Gastroesophageal sphincter (tissue), 4 donors: ENCODE results near the gene RNF213. TPM values are rescaled to one million over a fixed set of nuclear protein-coding genes. Genes with fewer than 3 reads are reported as not detected.

Experiments
- ATAC-seq: fragments of 150-250 bp; one replicate; pipeline ENCODE4 v1.9.1; 2016; ENCODE audit warnings: mild to moderate bottlenecking, moderate library complexity
- H3K27ac ChIP-seq, 4 donors: fragments of 200-600 bp; sonication (generic) in 3 of 4; 1 replicate in 3 of 4; 2 replicates in 1 of 4; pipeline ENCODE4 v1.5.1; 2016 to 2019
- H3K27me3 ChIP-seq: fragments of 200-600 bp; sonication (generic); one replicate; pipeline ENCODE4 v1.5.1; 2019
- H3K36me3 ChIP-seq, 2 donors: fragments of 200-600 bp; sonication (generic); one replicate each; pipeline ENCODE4 v1.5.1; 2019; ENCODE audit warnings: control low read depth in 1 of 2
- H3K4me1 ChIP-seq, 3 donors: fragments of 200-600 bp; sonication (generic); 1 replicate in 2 of 3; 2 replicates in 1 of 3; pipeline ENCODE4 v1.5.1; 2016 to 2019; ENCODE audit warnings: control low read depth in 2 of 3
- H3K4me3 ChIP-seq, 2 donors: fragments of 200-600 bp; sonication (generic); one replicate each; pipeline ENCODE4 v1.5.1; 2019; ENCODE audit warnings: mild to moderate bottlenecking in 1 of 2, moderate library complexity in 1 of 2
- H3K9me3 ChIP-seq, 3 donors: fragments of 200-600 bp; sonication (generic); one replicate each; pipeline ENCODE4 v1.5.1; 2017 to 2019; ENCODE audit warnings: control low read depth in 2 of 3
- CTCF ChIP-seq, 4 experiments: fragments of 200-600 bp in 2 of 4; fragments of 450-650 bp in 2 of 4; sonication (generic) in 1 of 4; IDR thresholded peaks; one replicate each; pipeline ENCODE4 v1.5.1; 2017 to 2019; ENCODE audit warnings: antibody characterized with exemption in 4 of 4, mild to moderate bottlenecking in 2 of 4, moderate library complexity in 2 of 4
- EP300 ChIP-seq: sonication (generic); formaldehyde crosslinking; IDR thresholded peaks from one replicate; pipeline ENCODE4 v1.6.1; 2017; ENCODE audit warnings: antibody characterized with exemption, mild to moderate bottlenecking
- POLR2A ChIP-seq, 2 donors: fragments of 450-650 bp; IDR thresholded peaks; one replicate each; pipeline ENCODE4 v1.6.1; 2017; ENCODE audit warnings: antibody characterized with exemption in 2 of 2, mild to moderate bottlenecking in 2 of 2, moderate library complexity in 1 of 2
- POLR2AphosphoS5 ChIP-seq: sonication (generic); formaldehyde crosslinking; IDR thresholded peaks from one replicate; pipeline ENCODE4 v1.6.1; 2017; ENCODE audit warnings: antibody characterized with exemption
- WGBS, 2 donors: methylation state at CpG; one replicate each; pipeline ENCODE4 v1.1.5; 2018; ENCODE audit warnings: low coverage in 1 of 2; 5-methylcytosine and 5-hydroxymethylcytosine counted together
- total RNA-seq, 4 donors: library from RNA; depleted of rRNA; stranded (reverse); fragments of >200 nt; gene quantifications; one replicate each; pipeline ENCODE4 v1.1.0, GENCODE V29; 2016

The RNF213 gene
- total RNA-seq, 4 donors from 2014 or later: 59.2 to 87.6 (median 67.8) TPM

GRCh38 chr17:80362428-80363119 lies 101.9 kb downstream of the RNF213 start:
- Histone ChIP-seq H3K4me3 (no peak overlapping the region), H3K27ac (peak overlapping the region in 2 of 4 donors; percentile 17 to 24), H3K27me3 (no peaks in the 10 kb centered on the region), H3K36me3 (peaks cover 0 to 100% of the 10 kb centered on the region in 2 donors), H3K4me1 (peaks cover 0 to 13% (median 0%) of the 10 kb centered on the region in 3 donors), H3K9me3 (no peaks in the 10 kb centered on the region)
- 64 to 66% methylated on average over 18 of the region's 18 CpGs for WGBS, 2 donors
- no peak for TF ChIP-seq POLR2AphosphoS5
- TF ChIP-seq CTCF (IDR thresholded peaks at IDR 0.05): no peak
- no peak for TF ChIP-seq EP300
- TF ChIP-seq POLR2A (IDR thresholded peaks at IDR 0.05): no peak
- ATAC-seq: no peak

- Histone ChIP-seq H3K4me1 (peaks cover 0 to 13% (median 0%) of the 10 kb centered on the region in 3 donors), H3K9me3 (no peaks in the 10 kb centered on the region), H3K36me3 (peaks cover 0 to 100% of the 10 kb centered on the region in 2 donors), H3K27me3 (no peaks in the 10 kb centered on the region), H3K27ac (peak overlapping the region in 2 of 4 donors; percentile 17 to 24), H3K4me3 (no peak overlapping the region)
- WGBS, 2 donors: 73 to 87% methylated on average over 6 to 7 of the region's 12 CpGs
- no peak for ATAC-seq
- TF ChIP-seq POLR2A (IDR thresholded peaks at IDR 0.05) (no peak), CTCF (IDR thresholded peaks at IDR 0.05) (no peak), POLR2AphosphoS5 (no peak)
These were observed 102.5 kb downstream of the RNF213 start for GRCh38 chr17:80363120-80363515.

- Histone ChIP-seq H3K4me3 (no peak overlapping the region), H3K9me3 (no peaks in the 10 kb centered on the region), H3K27me3 (no peaks in the 10 kb centered on the region), H3K36me3 (peaks cover 0 to 100% of the 10 kb centered on the region in 2 donors), H3K27ac (peak overlapping the region in 1 of 4 donors; percentile 17), H3K4me1 (peaks cover 0 to 13% (median 0%) of the 10 kb centered on the region in 3 donors)
- 90% methylated on average over 12 of the region's 28 CpGs; no CpG with 5 or more reads in 1 of the 2 donors for WGBS, 2 donors
- ATAC-seq: no peak
- TF ChIP-seq POLR2AphosphoS5 (no peak), POLR2A (IDR thresholded peaks at IDR 0.05) (no peak), EP300 (no peak), CTCF (IDR thresholded peaks at IDR 0.05) (no peak)
These were observed 103.0 kb downstream of the RNF213 start for GRCh38 chr17:80363518-80364090.

- H3K27ac ChIP-seq: no peak overlapping the region
- no peaks in the 10 kb centered on the region for H3K9me3 ChIP-seq
- H3K36me3 ChIP-seq: peaks cover 0 to 100% of the 10 kb centered on the region in 2 donors
- H3K27me3 ChIP-seq: no peaks in the 10 kb centered on the region
- no peak for ATAC-seq
- TF ChIP-seq CTCF (IDR thresholded peaks at IDR 0.05) (peak in 1 of 4 experiments; percentile 27), EP300 (no peak)
- H3K4me3 ChIP-seq: no peak overlapping the region
- H3K4me1 ChIP-seq: peaks cover 0 to 13% (median 0%) of the 10 kb centered on the region in 3 donors
- WGBS, 2 donors: 73 to 75% methylated on average over 14 to 20 of the region's 29 CpGs
These were observed 103.5 kb downstream of the RNF213 start for GRCh38 chr17:80364091-80364691.
